HUDEP-2 (cell line): ENCODE data around the gene SELENOO.
"Not testable (repeated sequence)": the region's sequence is repeated elsewhere in the genome, so short reads cannot be mapped to it uniquely, and the experiment has no call there.

ENCODE experiments used
- DNase-seq, 76 experiments: peaks; one replicate each; lab custom pipeline; 2025; ENCODE audit not compliant: unreplicated experiment in 76 of 76; lab: John Stamatoyannopoulos, UW

The SELENOO gene

GRCh38 chr22:50197856-50198623 lies 2.8 kb upstream of the SELENOO start:
- no peak for DNase-seq

- no peak for DNase-seq
Observed at GRCh38 chr22:50198624-50199017, 2.2 kb upstream of the SELENOO start.

- DNase-seq, result no peak
Observed at GRCh38 chr22:50199251-50199721, 1.5 kb upstream of the SELENOO start.

GRCh38 chr22:50199829-50200460 lies 866 bp upstream of the SELENOO start:
- DNase-seq, result peak in 1 of 76 experiments; percentile 10

GRCh38 chr22:50201191-50202129 lies 649 bp downstream of the SELENOO start:
- peak in 19 of 76 experiments; percentile 6 to 49 (median 22) for DNase-seq

- DNase-seq, result no peak
Observed at GRCh38 chr22:50202130-50202666, 1.4 kb downstream of the SELENOO start.

GRCh38 chr22:50203288-50203687 lies 2.5 kb downstream of the SELENOO start:
- DNase-seq, result no peak

GRCh38 chr22:50204571-50204970 lies 3.8 kb downstream of the SELENOO start:
- DNase-seq, result no peak

GRCh38 chr22:50204998-50205397 lies 4.2 kb downstream of the SELENOO start:
- not testable (repeated sequence) for DNase-seq

GRCh38 chr22:50205781-50206569 lies 5.2 kb downstream of the SELENOO start:
- DNase-seq, result no peak

- DNase-seq, result peak in 37 of 76 experiments; percentile 8 to 73 (median 39)
Observed at GRCh38 chr22:50206599-50206998, 5.8 kb downstream of the SELENOO start.

- DNase-seq, result no peak
Observed at GRCh38 chr22:50207383-50208140, 6.8 kb downstream of the SELENOO start.

- DNase-seq, result no peak
Observed at GRCh38 chr22:50208430-50208938, 7.7 kb downstream of the SELENOO start.

GRCh38 chr22:50208939-50209892 lies 8.4 kb downstream of the SELENOO start:
- no peak for DNase-seq

- peak in 50 of 76 experiments; percentile 4 to 72 (median 34) for DNase-seq
Observed at GRCh38 chr22:50209893-50210292, 9.1 kb downstream of the SELENOO start.

GRCh38 chr22:50210378-50211139 lies 9.7 kb downstream of the SELENOO start:
- no peak for DNase-seq

GRCh38 chr22:50211147-50211546 lies 10.3 kb downstream of the SELENOO start:
- no peak for DNase-seq
